ENCODE data around the gene TRDN.

Gene TRDN

DNA sequence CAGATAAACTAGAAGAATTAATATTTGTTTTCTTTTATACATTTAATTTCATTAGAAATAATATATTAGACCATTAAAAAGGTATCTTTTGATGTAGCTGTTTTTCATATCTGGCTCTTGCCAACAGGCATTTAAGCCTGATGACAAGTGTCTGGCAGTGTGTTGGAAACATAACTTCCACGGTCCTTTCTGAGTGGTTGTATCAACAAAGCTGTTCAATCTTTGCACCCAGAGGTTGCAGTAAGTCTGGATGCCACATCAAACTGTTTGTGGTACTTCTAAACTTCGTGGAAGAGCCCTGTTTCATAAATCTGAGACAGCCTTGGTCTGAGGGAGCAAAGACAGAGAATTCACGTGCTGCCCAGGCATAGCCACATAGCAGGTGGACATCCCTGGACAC, 197.4 kb downstream of the TRDN start:
- Histone ChIP-seq H3K9me3 (ENCODE audit: insufficient read depth, low read depth, low read length) (peaks cover 4% of the 10 kb centered on the region; the same call in 1 of the 2 replicates), H3K9ac (ENCODE audit: low read depth, low read length) (no peak overlapping the region), H3K36me3 (ENCODE audit: insufficient read depth, low read depth, low read length) (no peaks in the 10 kb centered on the region), H3K27ac (ENCODE audit: low read length) (no peak overlapping the region), H3K27me3 (ENCODE audit: insufficient read depth, low read length) (no peaks in the 10 kb centered on the region), H3K4me1 (ENCODE audit: insufficient read depth, low read length) (no peaks in the 10 kb centered on the region), H3K4me3 (ENCODE audit: low read length) (no peak overlapping the region)

DNA sequence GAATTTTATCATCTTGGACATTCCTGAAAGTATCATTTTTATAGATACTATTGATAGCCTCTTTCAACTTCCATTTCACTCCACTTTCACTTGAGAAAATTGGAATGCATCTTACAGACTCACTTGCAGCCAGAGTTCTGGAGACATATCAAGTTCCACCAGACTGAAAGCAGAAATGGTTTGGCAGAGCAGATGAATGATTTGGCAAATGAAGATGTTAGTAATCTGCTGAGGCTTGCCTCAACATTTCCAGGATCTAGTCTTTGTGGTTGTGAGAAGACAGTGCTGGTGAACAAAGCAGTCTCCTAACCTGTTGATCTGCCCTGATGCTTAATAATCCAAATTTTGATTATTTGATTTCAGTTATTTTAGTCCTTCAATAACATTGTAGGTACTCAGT, 202.6 kb downstream of the TRDN start:
- Histone ChIP-seq H3K36me3 (ENCODE audit: insufficient read depth, low read depth, low read length) (no peaks in the 10 kb centered on the region), H3K9ac (ENCODE audit: low read depth, low read length) (no peak overlapping the region), H3K4me1 (ENCODE audit: insufficient read depth, low read length) (no peaks in the 10 kb centered on the region), H3K27me3 (ENCODE audit: insufficient read depth, low read length) (no peaks in the 10 kb centered on the region), H3K27ac (ENCODE audit: low read length) (no peak overlapping the region), H3K4me3 (ENCODE audit: low read length) (no peak overlapping the region), H3K9me3 (ENCODE audit: insufficient read depth, low read depth, low read length) (no peaks in the 10 kb centered on the region)

DNA sequence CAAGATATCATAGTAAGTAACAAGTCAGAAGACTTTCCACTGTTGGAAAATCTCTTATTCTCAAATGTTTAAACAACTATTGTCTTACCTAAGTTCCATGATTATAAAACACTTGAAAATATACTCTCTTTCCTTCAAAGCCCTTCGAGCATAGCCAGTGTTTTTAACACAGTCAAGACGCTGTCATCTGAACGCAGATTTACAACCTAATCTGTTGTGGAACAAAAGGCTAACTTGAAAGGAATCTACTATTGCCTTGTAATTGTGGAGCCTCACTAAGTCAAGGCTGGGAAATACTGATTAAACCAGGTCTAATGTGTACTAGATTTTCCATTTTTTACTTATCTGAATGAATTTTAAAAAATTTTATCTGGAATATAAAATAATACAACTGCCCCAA, 205.8 kb downstream of the TRDN start:
- no peak overlapping the region for H3K9ac ChIP-seq (ENCODE audit: low read depth, low read length)
- H3K27ac ChIP-seq (ENCODE audit: low read length) = no peak overlapping the region
- no peak overlapping the region for H3K4me3 ChIP-seq (ENCODE audit: low read length)
- no peaks in the 10 kb centered on the region for H3K4me1 ChIP-seq (ENCODE audit: insufficient read depth, low read length)
- H3K36me3 ChIP-seq (ENCODE audit: insufficient read depth, low read depth, low read length) = no peaks in the 10 kb centered on the region
- H3K9me3 ChIP-seq (ENCODE audit: insufficient read depth, low read depth, low read length) = no peaks in the 10 kb centered on the region
- no peaks in the 10 kb centered on the region for H3K27me3 ChIP-seq (ENCODE audit: insufficient read depth, low read length)

DNA sequence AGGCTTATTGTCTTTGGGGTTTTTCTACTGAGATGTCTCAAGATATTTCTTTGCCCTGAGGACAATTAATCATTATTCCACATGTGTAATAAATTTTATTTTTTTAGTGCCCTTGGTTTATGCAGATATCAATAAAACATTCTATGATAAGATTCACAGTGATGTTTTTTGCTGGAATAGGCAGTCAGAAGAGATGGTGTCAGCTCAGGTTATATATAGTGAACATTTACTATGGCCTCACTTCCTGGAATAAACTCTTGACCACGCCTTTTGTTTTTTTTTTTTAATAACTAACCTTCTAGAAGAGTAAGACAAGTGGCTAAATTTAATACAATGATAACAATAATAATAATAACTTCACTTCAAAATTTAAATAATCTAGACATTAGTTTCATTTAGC, 209.7 kb downstream of the TRDN start:
- Histone ChIP-seq H3K36me3 (ENCODE audit: insufficient read depth, low read depth, low read length) (no peaks in the 10 kb centered on the region), H3K9ac (ENCODE audit: low read depth, low read length) (no peak overlapping the region), H3K27ac (ENCODE audit: low read length) (no peak overlapping the region)

DNA sequence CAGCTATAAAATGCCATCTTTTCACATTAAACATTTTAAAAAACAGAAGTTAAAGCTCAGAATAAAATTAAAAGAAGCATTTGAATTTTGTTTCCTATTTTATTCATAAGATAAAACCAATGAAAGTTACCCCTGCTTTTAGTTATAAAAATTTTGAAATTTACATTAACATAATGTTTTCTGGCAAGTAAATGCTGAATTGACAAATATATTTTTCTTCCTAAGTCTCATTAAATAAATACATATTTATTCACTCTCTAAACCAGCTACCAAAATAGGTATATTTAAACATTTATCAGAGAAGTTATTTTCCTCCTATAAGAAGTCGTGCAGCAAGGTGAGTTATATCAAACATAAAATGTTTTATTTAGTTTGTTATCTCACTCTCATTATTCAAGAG, 213.6 kb downstream of the TRDN start:
- H3K27me3 ChIP-seq (ENCODE audit: insufficient read depth, low read length) = no peaks in the 10 kb centered on the region
- no peak overlapping the region for H3K4me3 ChIP-seq (ENCODE audit: low read length)
- peaks cover 2% of the 10 kb centered on the region; the same call in 1 of the 2 replicates for H3K4me1 ChIP-seq (ENCODE audit: insufficient read depth, low read length)
- H3K27ac ChIP-seq (ENCODE audit: low read length) = no peak overlapping the region
- H3K9ac ChIP-seq (ENCODE audit: low read depth, low read length) = no peak overlapping the region
- H3K36me3 ChIP-seq (ENCODE audit: insufficient read depth, low read depth, low read length) = no peaks in the 10 kb centered on the region
- H3K9me3 ChIP-seq (ENCODE audit: insufficient read depth, low read depth, low read length) = no peaks in the 10 kb centered on the region

More for the DNA sequence above, 209.7 kb downstream of the TRDN start:
- Histone ChIP-seq H3K4me1 (ENCODE audit: insufficient read depth, low read length) (peaks cover 2% of the 10 kb centered on the region; the same call in 1 of the 2 replicates), H3K27me3 (ENCODE audit: insufficient read depth, low read length) (no peaks in the 10 kb centered on the region), H3K4me3 (ENCODE audit: low read length) (no peak overlapping the region), H3K9me3 (ENCODE audit: insufficient read depth, low read depth, low read length) (no peaks in the 10 kb centered on the region)

DNA sequence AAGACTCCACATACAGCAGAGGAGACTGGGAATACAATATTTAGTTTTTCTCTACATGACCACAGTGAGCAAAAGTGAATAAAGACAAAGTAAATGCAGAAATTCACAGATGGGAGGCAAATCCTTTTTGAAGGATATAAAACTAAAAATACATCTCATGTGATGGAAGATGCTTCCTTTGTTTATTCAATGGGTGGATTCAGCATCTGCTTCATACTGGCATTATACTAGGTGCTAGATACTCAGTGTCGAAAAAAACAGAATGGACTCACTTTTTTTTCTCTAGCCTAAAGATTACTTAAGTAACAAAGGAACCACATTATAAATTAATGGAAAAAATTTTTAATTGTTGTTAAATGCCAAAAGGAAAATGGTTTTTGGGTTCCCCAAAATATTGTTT, 216.2 kb downstream of the TRDN start:
- no peaks in the 10 kb centered on the region for H3K9me3 ChIP-seq (ENCODE audit: insufficient read depth, low read depth, low read length)
- H3K9ac ChIP-seq (ENCODE audit: low read depth, low read length) = no peak overlapping the region
- H3K4me3 ChIP-seq (ENCODE audit: low read length) = no peak overlapping the region
- H3K27ac ChIP-seq (ENCODE audit: low read length) = no peak overlapping the region
- peaks cover 11% of the 10 kb centered on the region for H3K4me1 ChIP-seq (ENCODE audit: insufficient read depth, low read length)
- no peaks in the 10 kb centered on the region for H3K27me3 ChIP-seq (ENCODE audit: insufficient read depth, low read length)
- H3K36me3 ChIP-seq (ENCODE audit: insufficient read depth, low read depth, low read length) = no peaks in the 10 kb centered on the region

DNA sequence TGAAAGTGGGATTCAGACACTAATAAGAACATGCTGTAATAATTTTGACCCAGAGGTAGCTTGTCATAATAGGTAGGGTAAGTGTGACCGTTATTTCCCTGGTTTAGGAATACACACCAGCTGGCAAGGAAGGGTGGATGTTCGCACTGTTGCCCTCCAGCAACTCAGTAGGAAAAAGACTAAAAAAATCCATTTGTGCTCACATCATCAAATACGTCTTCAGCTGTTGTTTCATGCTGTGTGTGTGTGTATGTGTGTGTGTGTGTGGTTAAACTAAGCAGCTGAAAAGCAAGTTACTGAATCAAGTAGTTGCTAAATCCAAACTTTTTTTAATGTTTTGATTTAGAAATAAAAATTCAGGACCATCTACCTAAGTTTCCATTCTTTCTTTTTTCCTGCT, 218.7 kb downstream of the TRDN start:
- Histone ChIP-seq H3K4me3 (ENCODE audit: low read length) (no peak overlapping the region), H3K9me3 (ENCODE audit: insufficient read depth, low read depth, low read length) (no peaks in the 10 kb centered on the region), H3K27me3 (ENCODE audit: insufficient read depth, low read length) (no peaks in the 10 kb centered on the region), H3K4me1 (ENCODE audit: insufficient read depth, low read length) (peaks cover 9% of the 10 kb centered on the region), H3K36me3 (ENCODE audit: insufficient read depth, low read depth, low read length) (no peaks in the 10 kb centered on the region), H3K27ac (ENCODE audit: low read length) (no peak overlapping the region), H3K9ac (ENCODE audit: low read depth, low read length) (no peak overlapping the region)

DNA sequence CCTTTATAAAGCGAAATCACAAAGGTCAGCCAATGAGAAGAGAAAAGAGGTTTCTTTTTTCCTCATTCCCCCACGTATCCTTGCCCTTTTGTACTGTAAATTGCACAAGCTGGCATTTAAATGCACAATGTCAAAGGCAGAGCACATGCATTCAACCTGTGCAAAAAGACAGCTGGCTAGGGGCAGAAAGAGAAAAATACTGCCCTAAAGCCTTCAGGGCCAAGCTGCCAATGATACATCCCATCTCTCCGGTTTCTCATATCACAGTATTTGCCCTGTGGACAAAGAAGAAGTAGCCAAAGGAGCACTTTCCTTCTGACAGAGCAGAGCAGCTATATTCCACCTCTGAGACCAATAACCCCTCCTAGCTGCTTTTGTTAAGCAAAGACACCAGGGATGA, 219.2 kb downstream of the TRDN start:
- H3K4me3 ChIP-seq (ENCODE audit: low read length) = no peak overlapping the region
- H3K27me3 ChIP-seq (ENCODE audit: insufficient read depth, low read length) = no peaks in the 10 kb centered on the region
- H3K9ac ChIP-seq (ENCODE audit: low read depth, low read length) = no peak overlapping the region
- H3K4me1 ChIP-seq (ENCODE audit: insufficient read depth, low read length) = peaks cover 9% of the 10 kb centered on the region
- H3K9me3 ChIP-seq (ENCODE audit: insufficient read depth, low read depth, low read length) = no peaks in the 10 kb centered on the region
- no peaks in the 10 kb centered on the region for H3K36me3 ChIP-seq (ENCODE audit: insufficient read depth, low read depth, low read length)
- H3K27ac ChIP-seq (ENCODE audit: low read length) = no peak overlapping the region

DNA sequence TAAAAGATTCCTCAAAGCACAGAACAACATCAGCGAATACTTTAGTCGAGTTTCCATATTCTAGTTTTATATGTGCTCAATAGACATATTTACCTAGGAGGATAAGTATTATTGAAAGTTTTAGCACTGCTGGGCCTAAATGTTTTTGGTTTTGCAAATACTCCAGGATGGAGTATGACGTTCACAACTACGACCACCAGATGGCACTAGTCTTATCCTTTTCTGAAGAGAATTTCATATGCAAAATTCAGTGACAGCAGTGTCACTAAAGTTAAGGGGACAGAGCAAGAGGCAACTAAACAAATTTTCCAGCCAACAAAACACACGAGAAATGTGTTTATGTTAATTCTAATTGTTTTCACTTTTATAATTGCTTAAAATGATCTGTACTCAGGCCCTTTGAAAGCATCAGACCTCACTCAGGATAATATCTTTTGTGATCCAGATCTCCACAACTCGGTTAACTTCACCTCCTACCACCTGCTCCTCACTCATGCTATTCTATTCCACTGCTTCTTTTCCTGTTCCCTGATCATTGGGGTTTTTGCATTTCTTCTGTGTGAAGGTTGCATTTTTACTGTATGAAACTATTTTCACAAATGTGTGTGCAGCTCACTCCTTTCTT, 220.8 kb downstream of the TRDN start:
- Histone ChIP-seq H3K4me1 (ENCODE audit: insufficient read depth, low read length) (peaks cover 9% of the 10 kb centered on the region), H3K36me3 (ENCODE audit: insufficient read depth, low read depth, low read length) (no peaks in the 10 kb centered on the region), H3K27ac (ENCODE audit: low read length) (no peak overlapping the region), H3K4me3 (ENCODE audit: low read length) (no peak overlapping the region), H3K9me3 (ENCODE audit: insufficient read depth, low read depth, low read length) (no peaks in the 10 kb centered on the region), H3K9ac (ENCODE audit: low read depth, low read length) (no peak overlapping the region), H3K27me3 (ENCODE audit: insufficient read depth, low read length) (no peaks in the 10 kb centered on the region)

DNA sequence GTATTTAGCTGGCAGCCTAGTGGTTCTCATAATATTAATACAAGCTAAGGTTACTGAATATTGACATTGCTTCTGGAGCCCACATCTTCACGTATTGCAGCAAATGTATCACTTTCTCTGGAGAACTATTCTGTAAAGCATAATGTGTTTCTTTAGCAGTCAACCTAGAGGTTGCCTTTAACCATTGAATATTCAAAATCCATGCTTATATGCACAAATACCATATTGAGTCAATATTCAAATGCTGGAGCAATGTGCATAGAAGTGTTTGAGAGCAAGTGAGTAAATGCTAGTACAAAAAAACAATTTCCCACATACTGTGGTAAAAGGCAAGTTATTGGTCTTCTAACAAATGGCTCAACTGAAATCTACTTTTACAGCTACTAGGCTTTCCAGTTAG, 231.8 kb downstream of the TRDN start:
- no peaks in the 10 kb centered on the region for H3K36me3 ChIP-seq (ENCODE audit: insufficient read depth, low read depth, low read length)
- no peak overlapping the region for H3K9ac ChIP-seq (ENCODE audit: low read depth, low read length)
- no peak overlapping the region for H3K27ac ChIP-seq (ENCODE audit: low read length)
- no peaks in the 10 kb centered on the region for H3K9me3 ChIP-seq (ENCODE audit: insufficient read depth, low read depth, low read length)
- H3K4me1 ChIP-seq (ENCODE audit: insufficient read depth, low read length) = peaks cover 4% of the 10 kb centered on the region; the same call in 1 of the 2 replicates
- H3K27me3 ChIP-seq (ENCODE audit: insufficient read depth, low read length) = no peaks in the 10 kb centered on the region
- no peak overlapping the region for H3K4me3 ChIP-seq (ENCODE audit: low read length)

DNA sequence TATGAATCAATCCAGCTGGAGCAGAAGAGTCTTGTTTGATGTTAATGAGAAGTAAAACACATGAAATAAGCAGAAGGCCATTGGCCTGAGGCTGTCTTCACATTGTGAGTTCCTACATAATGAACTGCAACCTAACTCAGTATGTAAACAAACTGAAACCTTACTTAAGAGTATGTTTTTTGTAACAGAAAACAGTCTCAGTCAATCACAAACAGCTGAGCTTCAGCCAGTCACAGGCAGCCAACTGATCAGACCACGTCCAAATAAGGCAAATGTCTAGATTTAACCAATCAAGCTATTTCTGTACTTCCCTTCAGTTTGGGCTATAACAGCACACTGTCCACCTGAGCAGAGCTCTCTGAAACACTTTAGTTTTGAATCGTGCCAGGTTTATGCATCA, 234.7 kb downstream of the TRDN start:
- H3K27ac ChIP-seq (ENCODE audit: low read length) = no peak overlapping the region
- no peaks in the 10 kb centered on the region for H3K36me3 ChIP-seq (ENCODE audit: insufficient read depth, low read depth, low read length)
- no peaks in the 10 kb centered on the region for H3K27me3 ChIP-seq (ENCODE audit: insufficient read depth, low read length)
- no peak overlapping the region for H3K4me3 ChIP-seq (ENCODE audit: low read length)
- H3K9me3 ChIP-seq (ENCODE audit: insufficient read depth, low read depth, low read length) = no peaks in the 10 kb centered on the region
- no peak overlapping the region for H3K9ac ChIP-seq (ENCODE audit: low read depth, low read length)
- H3K4me1 ChIP-seq (ENCODE audit: insufficient read depth, low read length) = peaks cover 4% of the 10 kb centered on the region; the same call in 1 of the 2 replicates

DNA sequence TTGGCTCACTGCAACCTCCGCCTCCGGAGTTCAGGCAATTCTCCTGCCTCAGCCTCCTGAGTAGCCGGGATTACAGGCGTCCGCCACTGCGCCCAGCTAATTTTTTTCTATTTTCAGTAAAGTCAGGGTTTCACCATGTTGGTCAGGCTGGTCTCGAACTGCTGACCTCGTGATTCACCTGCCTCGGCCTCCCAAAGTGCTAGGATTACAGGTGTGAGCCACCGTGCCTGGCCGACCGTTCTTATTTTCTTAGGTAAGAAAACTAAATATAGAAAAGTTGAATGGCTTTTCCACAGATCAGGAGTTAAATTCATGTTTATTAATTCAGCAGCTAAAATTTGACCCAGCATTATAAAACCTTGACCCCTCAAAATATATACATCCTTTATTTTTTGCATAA, 238.7 kb downstream of the TRDN start:
- no peak overlapping the region for H3K9ac ChIP-seq (ENCODE audit: low read depth, low read length)
- H3K27me3 ChIP-seq (ENCODE audit: insufficient read depth, low read length) = no peaks in the 10 kb centered on the region
- no peaks in the 10 kb centered on the region for H3K36me3 ChIP-seq (ENCODE audit: insufficient read depth, low read depth, low read length)
- H3K4me1 ChIP-seq (ENCODE audit: insufficient read depth, low read length) = peaks cover 4% of the 10 kb centered on the region; the same call in 1 of the 2 replicates
- no peaks in the 10 kb centered on the region for H3K9me3 ChIP-seq (ENCODE audit: insufficient read depth, low read depth, low read length)
- H3K4me3 ChIP-seq (ENCODE audit: low read length) = no peak overlapping the region
- no peak overlapping the region for H3K27ac ChIP-seq (ENCODE audit: low read length)

Data from iPS-20b (cell line).